HuH-7 (cell line): ENCODE results near the gene TMUB2.
A peak's percentile ranks its signal among the peaks of the same experiment; 100 is the strongest.

Source experiments
- DNase-seq: peaks from one replicate; pipeline ENCODE4 v3.0.0; 2011; ENCODE audit warnings: low spot score

TMUB2 gene

GRCh38 chr17:44203731-44204440 is 17.1 kb downstream of the TMUB2 start:
- peak; percentile 81 for DNase-seq

DNA sequence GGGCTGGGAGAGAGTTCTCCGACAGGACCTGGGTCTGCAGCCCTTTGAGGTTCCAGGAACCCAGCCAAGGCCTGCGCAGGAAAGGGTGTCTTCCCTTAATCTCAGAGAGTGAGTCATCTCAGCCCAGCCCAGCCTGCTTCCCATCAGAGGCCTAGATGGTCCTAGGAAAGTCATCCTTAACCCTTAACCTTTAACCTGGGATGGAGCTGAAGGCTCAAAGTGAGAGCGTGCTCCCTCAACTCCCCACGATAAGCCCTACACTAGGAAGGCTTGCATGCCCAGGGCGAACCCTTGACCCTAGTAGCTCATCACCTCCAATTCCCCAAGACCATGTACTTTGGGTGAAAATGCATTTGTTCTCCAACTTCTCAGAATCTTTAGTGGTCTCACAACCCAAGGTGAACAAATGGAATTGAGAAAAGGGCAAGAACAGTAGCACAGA is 17.7 kb downstream of the TMUB2 start:
- DNase-seq = no peak

- DNase-seq = no peak
Measured at GRCh38 chr17:44205962-44206824, 19.4 kb downstream of the TMUB2 start.

DNA sequence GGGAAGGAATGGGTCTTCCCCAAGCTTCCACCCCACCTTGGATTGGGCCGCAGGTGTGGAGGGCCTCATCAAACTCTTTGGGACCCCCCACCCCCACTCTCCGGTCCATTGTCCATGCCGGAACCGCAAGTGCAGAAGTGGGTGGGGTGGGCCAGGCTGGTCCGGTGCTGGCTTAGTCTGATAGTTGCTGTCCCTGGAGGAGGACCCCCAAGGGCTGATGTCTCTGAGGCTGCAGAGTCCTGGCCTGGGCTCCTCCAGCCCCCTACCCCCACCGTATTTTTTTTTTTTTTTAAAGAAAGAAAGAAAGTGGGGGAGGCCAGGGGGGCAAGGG is 20.0 kb downstream of the TMUB2 start:
- DNase-seq = no peak

- no peak for DNase-seq
Measured at GRCh38 chr17:44207319-44207718, 20.5 kb downstream of the TMUB2 start.

DNA sequence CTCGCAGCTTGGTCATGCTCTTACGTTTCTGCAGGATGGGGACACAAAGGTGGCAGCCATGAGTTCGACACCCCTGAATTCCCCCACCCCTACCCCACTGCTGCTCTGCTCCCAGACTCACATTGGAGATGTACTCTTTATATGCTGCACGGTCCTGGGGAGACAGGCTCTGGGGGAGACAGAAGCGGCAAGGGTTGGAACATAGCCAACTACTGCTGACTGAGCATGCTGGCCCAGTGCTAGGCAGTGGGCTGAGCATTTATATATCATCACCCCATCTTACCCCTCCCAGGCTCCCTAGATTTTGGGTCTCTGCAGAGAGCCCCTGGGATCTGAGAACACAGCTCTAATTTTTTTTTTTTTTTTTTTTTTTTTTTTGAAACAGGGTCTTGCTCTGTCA is 21.0 kb downstream of the TMUB2 start:
- DNase-seq = no peak

DNA sequence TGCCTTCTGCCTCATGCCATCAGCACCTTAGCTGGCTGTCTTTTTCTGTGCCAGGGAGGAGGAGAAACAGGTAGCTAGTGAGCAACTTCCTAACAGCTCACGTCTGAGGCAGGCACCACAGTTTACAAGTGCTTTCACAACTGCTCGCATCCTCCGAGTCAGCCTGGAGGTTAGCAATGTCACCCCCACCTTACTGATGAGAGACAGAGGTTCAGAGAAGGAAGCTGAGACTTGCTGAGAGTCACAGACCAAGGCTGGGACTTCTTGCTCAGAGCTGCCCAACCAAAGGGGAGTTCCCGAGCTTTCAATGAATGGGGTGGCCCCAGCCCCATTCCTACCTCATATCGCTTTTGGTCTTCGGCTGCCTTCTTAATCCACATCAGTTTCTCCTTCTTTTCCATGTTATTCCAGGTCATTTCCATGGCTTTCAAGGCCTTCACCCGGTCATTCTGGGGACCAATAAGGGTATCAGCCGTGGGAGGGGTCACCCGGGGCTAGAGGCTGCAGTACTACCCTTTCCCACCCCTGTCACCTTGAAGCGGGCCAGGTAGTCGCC is 23.1 kb downstream of the TMUB2 start:
- no peak for DNase-seq

DNA sequence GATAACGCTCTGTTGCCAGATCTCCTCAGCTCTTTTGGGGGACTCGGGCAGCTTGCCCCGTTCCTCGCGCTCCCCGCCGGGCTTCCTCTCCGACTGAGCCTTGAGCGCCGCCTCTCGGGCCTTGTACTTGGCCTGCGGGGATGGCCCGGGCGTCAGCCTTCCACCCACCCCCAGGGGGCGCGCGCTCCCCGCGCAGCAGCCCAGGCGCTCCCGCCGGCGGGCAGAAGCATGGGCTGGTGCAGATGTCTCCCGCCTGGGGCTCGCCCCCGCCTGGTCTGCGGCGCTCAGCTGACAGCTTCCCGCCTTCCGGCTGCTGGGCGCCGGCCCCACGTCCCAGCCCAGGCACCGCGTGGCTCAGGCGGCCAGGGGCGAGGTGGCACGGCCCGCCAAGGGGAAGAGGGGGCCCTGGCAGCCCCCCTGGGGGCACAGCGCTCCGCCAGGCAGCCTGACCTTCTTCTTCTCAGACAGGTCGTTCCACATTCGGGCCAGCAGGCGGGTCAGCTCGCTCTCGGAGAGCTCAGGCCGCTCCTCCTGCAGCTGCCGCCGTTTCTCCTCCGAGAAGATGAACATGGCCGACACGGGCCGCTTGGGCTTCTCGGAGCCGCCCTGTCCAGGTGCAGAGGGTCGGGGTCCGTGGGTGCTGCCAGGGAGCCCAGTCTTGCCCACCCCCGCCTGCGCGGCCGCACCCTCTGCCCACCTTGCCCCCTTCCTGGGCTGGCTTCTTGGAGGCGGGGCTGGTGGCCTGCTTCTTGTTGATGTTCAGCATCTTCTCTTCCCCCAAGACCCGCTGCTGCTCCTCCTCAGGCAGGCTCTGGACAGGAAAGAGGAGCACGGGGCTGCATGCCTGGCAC is 23.8 kb downstream of the TMUB2 start:
- DNase-seq = peak; percentile 96

DNA sequence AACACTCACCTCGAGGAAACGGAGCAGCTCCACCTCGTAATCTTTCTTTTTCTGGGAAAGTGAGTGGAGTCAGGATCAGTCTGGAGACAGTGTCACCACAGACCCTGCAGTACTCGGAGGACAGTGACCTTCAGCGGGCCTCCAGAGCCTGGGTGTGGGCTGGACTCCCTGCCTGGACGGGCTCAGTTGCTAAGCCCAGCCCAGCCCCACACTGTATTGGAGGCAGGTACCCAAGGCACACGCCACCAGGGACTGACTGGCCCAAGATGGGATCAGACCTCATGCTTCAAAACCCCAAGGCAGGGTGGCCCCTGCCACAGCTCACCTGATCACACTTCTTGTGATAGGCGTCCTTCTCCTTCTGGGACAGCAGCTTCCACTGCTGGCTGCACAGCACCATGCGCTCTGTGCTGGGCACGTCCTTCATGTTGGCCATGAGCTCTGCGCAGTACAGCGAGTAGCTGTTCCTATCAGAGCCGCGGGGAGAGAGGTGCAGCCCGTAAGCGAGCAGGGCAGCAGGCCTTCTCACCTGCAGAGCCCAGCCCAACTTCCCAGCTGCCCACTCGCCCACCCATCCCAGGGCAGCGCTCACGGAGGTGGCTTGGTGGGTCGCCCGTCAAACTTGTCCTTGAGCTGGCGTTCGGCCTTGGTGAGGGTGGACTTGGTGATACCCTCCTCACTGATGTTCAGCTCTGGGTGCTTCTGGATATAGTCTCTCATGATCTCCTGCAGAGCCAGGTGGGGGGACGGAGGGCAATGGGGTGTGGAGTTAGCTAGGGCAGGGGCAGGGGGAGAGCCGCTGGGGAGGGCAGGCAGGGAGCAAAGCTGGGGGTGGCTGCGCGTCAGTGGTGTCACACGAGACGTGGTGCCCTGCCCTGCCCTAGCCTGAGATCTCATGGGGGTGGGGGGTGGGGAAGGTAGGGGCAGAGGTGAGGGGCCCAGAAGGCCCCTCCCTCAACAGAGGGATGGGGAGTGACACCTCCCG is 24.8 kb downstream of the TMUB2 start:
- DNase-seq = no peak

DNA sequence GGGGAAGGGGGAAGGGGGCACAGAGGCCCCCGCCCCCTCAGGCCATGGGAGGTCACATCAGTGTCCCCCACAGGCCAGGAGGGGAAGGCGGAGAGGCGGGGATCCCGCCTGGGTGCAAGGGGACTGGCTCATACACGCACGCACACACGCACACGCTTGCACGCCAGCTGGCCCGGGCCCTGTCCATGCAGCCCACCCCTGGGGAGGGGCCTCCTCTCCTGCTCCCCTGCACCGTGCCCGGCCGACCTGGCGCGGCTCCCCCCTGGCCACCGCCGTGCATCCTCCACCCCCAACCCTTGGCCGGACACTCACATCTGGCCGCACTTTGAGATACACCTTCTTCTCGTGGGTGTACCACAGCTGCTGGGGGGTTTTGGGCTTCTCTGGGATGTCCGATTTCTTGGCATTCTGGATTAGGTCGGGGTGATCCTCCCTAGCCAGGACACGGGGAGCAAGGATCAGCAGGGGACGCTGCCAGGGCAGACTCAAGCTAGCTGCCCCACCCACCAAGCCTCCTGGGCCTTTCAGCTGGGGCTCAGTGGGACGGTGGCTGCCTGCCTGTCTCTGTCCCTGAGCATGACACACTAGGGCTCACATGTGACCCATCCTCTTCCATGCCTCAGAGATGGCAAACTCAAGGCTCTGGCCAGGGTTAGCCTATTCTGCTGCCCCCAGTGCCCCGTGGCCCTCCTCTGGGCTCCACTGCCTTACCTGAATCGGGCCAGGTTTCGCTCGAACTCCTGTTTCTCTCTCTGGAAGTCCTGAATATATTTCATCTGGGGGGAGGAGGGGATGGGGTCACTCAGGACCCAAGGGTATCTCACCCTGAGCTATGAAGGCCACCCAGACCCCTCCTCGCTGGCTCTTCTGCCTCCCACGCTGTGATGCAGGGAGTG is 26.0 kb downstream of the TMUB2 start:
- DNase-seq = no peak

- no peak for DNase-seq
Measured at GRCh38 chr17:44213403-44214229, 26.8 kb downstream of the TMUB2 start.

DNA sequence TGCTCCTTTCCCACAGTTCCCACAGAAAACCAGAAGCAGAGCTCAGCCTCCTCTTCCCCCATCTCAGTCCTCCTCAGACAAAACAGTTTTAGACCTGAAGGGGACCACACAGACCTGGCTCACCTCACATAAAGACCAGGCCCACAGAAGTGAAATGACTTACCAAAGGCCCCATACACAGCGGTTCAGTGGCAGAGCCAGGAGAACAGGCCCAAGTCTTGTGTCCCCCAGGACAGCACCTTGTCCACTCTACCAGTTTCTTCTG is 27.4 kb downstream of the TMUB2 start:
- DNase-seq = no peak

DNA sequence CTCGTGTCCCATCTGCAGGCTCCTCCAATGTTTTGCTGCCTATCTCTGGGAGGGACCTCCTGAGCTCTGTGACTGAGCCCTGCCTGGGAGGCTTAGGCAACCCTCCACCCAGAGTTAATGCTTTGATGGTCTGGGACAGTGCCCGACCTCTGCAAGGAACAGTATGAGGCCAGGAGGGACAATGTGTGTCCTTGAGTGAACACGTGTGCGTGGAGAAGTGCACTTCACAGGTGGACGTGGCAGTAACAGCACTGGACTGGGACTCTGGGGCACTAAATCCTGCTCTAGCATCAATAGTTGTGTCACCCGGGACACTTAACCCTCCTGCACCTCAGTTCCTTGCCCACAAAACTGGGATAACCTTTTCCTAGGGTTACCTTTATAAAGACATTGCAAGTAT is 28.1 kb downstream of the TMUB2 start:
- no peak for DNase-seq

GRCh38 chr17:44216173-44216572 is 29.4 kb downstream of the TMUB2 start:
- no peak for DNase-seq

DNA sequence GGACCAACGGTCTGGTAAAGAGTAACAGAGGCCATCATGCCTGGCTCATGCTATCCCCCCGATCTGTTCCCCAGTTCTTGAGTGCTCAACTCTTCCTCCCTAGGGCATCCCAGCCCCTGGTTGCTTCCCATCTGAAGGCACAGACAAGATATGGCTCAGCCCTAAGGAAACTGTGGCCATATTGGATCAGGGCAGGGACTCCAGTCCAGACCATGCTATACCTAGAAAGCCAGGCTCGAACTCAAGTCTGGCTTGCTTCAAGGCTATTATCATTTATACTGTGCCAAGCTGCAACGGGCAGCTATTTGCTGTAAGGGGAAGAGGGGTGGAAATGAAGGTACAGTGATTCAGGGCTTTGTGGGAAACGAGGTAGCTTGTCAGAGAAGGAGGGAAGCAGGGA is 29.9 kb downstream of the TMUB2 start:
- no peak for DNase-seq

- DNase-seq = no peak
Measured at GRCh38 chr17:44217738-44218343, 31.1 kb downstream of the TMUB2 start.

DNA sequence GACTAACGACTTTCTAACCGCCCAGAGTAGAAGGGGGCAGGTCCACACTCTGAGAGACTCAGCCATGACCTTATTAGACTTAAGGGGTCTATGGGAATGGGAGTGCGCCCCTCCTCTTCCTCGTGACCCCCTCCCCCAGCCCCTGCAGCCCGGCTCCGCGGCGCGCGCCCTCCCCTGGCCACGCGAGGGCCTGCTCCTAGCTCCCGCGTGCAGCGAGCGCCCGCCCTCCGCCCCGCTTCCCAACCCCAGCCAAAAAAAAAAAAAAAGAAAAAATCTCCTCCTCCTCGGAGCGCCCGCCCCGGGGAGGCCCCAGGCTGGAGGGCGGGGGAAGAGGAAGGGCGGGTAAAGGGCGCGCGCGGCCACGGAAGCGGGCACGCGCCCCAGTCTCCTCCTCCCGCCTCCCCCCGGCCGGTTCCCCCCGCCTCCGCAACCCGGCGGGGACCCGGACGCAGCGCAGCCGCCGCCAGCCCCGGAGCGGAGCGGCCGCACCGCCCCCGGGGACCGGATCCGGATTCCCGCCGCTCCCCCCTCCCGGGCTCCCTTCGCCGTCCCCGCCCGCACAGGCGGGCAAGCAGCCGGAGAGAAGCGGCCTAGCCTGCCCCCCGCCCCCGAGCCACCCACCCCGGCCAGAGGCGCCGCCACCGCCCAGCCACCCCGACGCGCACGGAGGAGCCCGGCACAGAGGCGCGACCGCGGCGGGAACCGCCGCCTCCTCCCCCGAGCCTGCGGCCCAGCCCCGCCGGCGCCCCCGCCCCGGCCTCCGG is 31.8 kb downstream of the TMUB2 start:
- peak; percentile 88 for DNase-seq

- peak; percentile 70 for DNase-seq
Measured at GRCh38 chr17:44219108-44219615, 32.4 kb downstream of the TMUB2 start.
